K562 (cell line): ENCODE results near the gene PSMD8. TPM values are rescaled to one million over a fixed set of nuclear protein-coding genes. Genes with fewer than 3 reads are reported as not detected.

Experiments used
- ARID3A ChIP-seq: IDR thresholded peaks from 2 replicates; pipeline ENCODE4 v1.6.1; 2012; ENCODE audit warnings: low read depth, low read length, improper control_type of control experiment, borderline replicate concordance
- BCOR ChIP-seq: fragments of 450-650 bp; IDR thresholded peaks from 2 replicates; pipeline ENCODE4 v1.6.1; 2016
- CAMTA2 ChIP-seq: fragments of 250-450 bp; sonication (Bioruptor Pico); conservative IDR thresholded peaks from 2 replicates; pipeline ENCODE4 v1.5.1; 2022
- CREM ChIP-seq: IDR thresholded peaks from 2 replicates; pipeline ENCODE4 v1.6.1; 2014; ENCODE audit warnings: antibody characterized with exemption, low read depth
- HDAC1 ChIP-seq, 2 experiments: fragments of 450-650 bp; IDR thresholded peaks; 2 replicates each; pipeline ENCODE4 v1.6.1; 2016 to 2017; ENCODE audit warnings: inconsistent platforms in 1 of 2, mild to moderate bottlenecking in 1 of 2, moderate library complexity in 1 of 2
- IRF1 ChIP-seq: sonication (generic); formaldehyde crosslinking; IDR thresholded peaks from 2 replicates; pipeline ENCODE4 v1.8.0; 2022; ENCODE audit warnings: missing genetic modification reagents, mild to moderate bottlenecking, borderline replicate concordance
- KLF1 ChIP-seq: fragments of 450-650 bp; IDR thresholded peaks from 2 replicates; pipeline ENCODE4 v1.6.1; 2016; ENCODE audit warnings: missing genetic modification characterization, missing compliant biosample characterization
- NCOA6 ChIP-seq: fragments of 450-650 bp; IDR thresholded peaks from 2 replicates; pipeline ENCODE4 v1.6.1; 2017; ENCODE audit warnings: mild to moderate bottlenecking
- PHF8 ChIP-seq: fragments of 200-600 bp; sonication (generic); IDR thresholded peaks from 2 replicates; pipeline ENCODE4 v1.6.1; 2012; ENCODE audit warnings: mixed run types, mild to moderate bottlenecking, inconsistent platforms, low read length, moderate library complexity, borderline replicate concordance
- RBM22 ChIP-seq: fragments of 200-400 bp; formaldehyde crosslinking; IDR thresholded peaks from 2 replicates; pipeline ENCODE4 v1.6.1; 2018; ENCODE audit warnings: low read length, low read depth; ENCODE audit not compliant: poor library complexity, severe bottlenecking
- RNF219 ChIP-seq: fragments of 250-450 bp; sonication (Bioruptor Pico); IDR thresholded peaks from 2 replicates; pipeline ENCODE4 v1.5.0; 2022; ENCODE audit warnings: mild to moderate bottlenecking
- SRSF7 ChIP-seq: fragments of 200-400 bp; formaldehyde crosslinking; optimal IDR thresholded peaks from 2 replicates; pipeline ENCODE3; 2017; ENCODE audit warnings: mild to moderate bottlenecking, low read depth, low read length
- SRSF9 ChIP-seq: fragments of 200-400 bp; formaldehyde crosslinking; IDR thresholded peaks from 2 replicates; pipeline ENCODE4 v1.6.1; 2017; ENCODE audit warnings: low read depth, low read length, borderline replicate concordance
- STAG1 ChIP-seq: sonication (generic); formaldehyde crosslinking; IDR thresholded peaks from 2 replicates; pipeline ENCODE4 v1.5.0; 2020; ENCODE audit warnings: missing genetic modification reagents, borderline replicate concordance
- THRA ChIP-seq: fragments of 450-650 bp; IDR thresholded peaks from 2 replicates; pipeline ENCODE4 v1.6.1; 2017; ENCODE audit warnings: mild to moderate bottlenecking, moderate library complexity
- TRIM28 ChIP-seq: fragments of 450-650 bp; IDR thresholded peaks from 2 replicates; pipeline ENCODE4 v1.6.1; 2017
- ZBTB26 ChIP-seq: fragments of 450-650 bp; formaldehyde crosslinking; IDR thresholded peaks from 2 replicates; pipeline ENCODE4 v1.4.0; 2022; ENCODE audit warnings: missing genetic modification characterization
- ZNF212 ChIP-seq: fragments of 450-650 bp; formaldehyde crosslinking; IDR thresholded peaks from 2 replicates; pipeline ENCODE4 v1.4.0; 2020; ENCODE audit warnings: mild to moderate bottlenecking
- ZNF24 ChIP-seq: fragments of 450-650 bp; IDR thresholded peaks from 2 replicates; pipeline ENCODE4 v1.6.1; 2016
- ZNF76 ChIP-seq: fragments of 250-450 bp; sonication (Bioruptor Pico); IDR thresholded peaks from 2 replicates; pipeline ENCODE4 v1.4.0; 2020; ENCODE audit warnings: mild to moderate bottlenecking, moderate library complexity, borderline replicate concordance
- polyA plus RNA-seq, 8 experiments: library from polyadenylated mRNA; depleted of rRNA in 4 of 8; stranded (reverse) in 5 of 8; unstranded in 3 of 8; fragments of >200 nt; fragmentation: Nextera tagmentation in 2 of 8; fragmentation: Illumina TruSeq in 1 of 8; extraction: Ambion mirVana in 2 of 8; extraction: Trizol in 1 of 8; gene quantifications; 2 replicates each; pipeline versions ENCODE4 v1.2.1 to v1.2.3, GENCODE V29; 2011 to 2014; ENCODE audit warnings: inconsistent platforms in 1 of 8, missing spikeins in 1 of 8
- total RNA-seq, 7 experiments: library from RNA; depleted of rRNA in 6 of 7; stranded (reverse); fragments of >200 nt in 6 of 7; fragmentation: Illumina TruSeq in 2 of 7; extraction: Trizol in 2 of 7; gene quantifications; 2 replicates each; pipeline versions ENCODE4 v1.2.1 to v1.2.3, GENCODE V29; 2011 to 2021; ENCODE audit warnings: low replicate concordance in 1 of 7

PSMD8 gene
- total and polyA plus RNA-seq, 9 of the 15 experiments (the other 6 are each of a cell fraction or from before 2014, with no cell fraction given): 130 to 583 (median 315) TPM

- no peak for TF ChIP-seq THRA
- TF ChIP-seq ZNF24: peak; percentile 50; the same call in 1 of the 2 replicates
- TF ChIP-seq RNF219 (CRISPR knock-in tag): no peak
- no peak for TF ChIP-seq ZBTB26 (CRISPR knock-in tag)
- TF ChIP-seq SRSF7: no peak
- peak in 1 of 2 experiments; percentile 77; a peak in 2 of 4 replicates for TF ChIP-seq HDAC1 (IDR thresholded peaks at IDR 0.05)
- TF ChIP-seq TRIM28: no peak
- no peak for TF ChIP-seq ZNF212 (CRISPR knock-in tag)
- no peak for TF ChIP-seq SRSF9
- no peak; the same call in 1 of the 2 replicates for TF ChIP-seq BCOR
- no peak for TF ChIP-seq CREM
- no peak for TF ChIP-seq NCOA6
- no peak for TF ChIP-seq ZNF76 (CRISPR knock-in tag)
- TF ChIP-seq STAG1 (CRISPR knock-in tag): no peak
- no peak for TF ChIP-seq CAMTA2 (CRISPR knock-in tag)
- no peak for TF ChIP-seq RBM22
- no peak for TF ChIP-seq KLF1 (tag)
- no peak for TF ChIP-seq IRF1 (CRISPR knock-in tag)
- TF ChIP-seq PHF8: no peak
- no peak for TF ChIP-seq ARID3A
These were observed 4.1 kb upstream of the PSMD8 start (continued) for GRCh38 chr19:38370299-38370698.
